ENCODE measurements around the gene PLXND1. TPM values are rescaled to one million over a fixed set of nuclear protein-coding genes. Genes with fewer than 3 reads are reported as not detected.
"Not testable (repeated sequence)": the region's sequence is repeated elsewhere in the genome, so short reads cannot be mapped to it uniquely, and the experiment has no call there.

PLXND1 gene, protein sequence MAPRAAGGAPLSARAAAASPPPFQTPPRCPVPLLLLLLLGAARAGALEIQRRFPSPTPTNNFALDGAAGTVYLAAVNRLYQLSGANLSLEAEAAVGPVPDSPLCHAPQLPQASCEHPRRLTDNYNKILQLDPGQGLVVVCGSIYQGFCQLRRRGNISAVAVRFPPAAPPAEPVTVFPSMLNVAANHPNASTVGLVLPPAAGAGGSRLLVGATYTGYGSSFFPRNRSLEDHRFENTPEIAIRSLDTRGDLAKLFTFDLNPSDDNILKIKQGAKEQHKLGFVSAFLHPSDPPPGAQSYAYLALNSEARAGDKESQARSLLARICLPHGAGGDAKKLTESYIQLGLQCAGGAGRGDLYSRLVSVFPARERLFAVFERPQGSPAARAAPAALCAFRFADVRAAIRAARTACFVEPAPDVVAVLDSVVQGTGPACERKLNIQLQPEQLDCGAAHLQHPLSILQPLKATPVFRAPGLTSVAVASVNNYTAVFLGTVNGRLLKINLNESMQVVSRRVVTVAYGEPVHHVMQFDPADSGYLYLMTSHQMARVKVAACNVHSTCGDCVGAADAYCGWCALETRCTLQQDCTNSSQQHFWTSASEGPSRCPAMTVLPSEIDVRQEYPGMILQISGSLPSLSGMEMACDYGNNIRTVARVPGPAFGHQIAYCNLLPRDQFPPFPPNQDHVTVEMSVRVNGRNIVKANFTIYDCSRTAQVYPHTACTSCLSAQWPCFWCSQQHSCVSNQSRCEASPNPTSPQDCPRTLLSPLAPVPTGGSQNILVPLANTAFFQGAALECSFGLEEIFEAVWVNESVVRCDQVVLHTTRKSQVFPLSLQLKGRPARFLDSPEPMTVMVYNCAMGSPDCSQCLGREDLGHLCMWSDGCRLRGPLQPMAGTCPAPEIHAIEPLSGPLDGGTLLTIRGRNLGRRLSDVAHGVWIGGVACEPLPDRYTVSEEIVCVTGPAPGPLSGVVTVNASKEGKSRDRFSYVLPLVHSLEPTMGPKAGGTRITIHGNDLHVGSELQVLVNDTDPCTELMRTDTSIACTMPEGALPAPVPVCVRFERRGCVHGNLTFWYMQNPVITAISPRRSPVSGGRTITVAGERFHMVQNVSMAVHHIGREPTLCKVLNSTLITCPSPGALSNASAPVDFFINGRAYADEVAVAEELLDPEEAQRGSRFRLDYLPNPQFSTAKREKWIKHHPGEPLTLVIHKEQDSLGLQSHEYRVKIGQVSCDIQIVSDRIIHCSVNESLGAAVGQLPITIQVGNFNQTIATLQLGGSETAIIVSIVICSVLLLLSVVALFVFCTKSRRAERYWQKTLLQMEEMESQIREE (N-terminal part only)
- 46.8 TPM for polyA plus RNA-seq (2013, experiment 1 of 2; ENCODE audit: insufficient read length)
- polyA plus RNA-seq (2013, experiment 2 of 2; ENCODE audit: insufficient read length), result 52.2 TPM

DNA sequence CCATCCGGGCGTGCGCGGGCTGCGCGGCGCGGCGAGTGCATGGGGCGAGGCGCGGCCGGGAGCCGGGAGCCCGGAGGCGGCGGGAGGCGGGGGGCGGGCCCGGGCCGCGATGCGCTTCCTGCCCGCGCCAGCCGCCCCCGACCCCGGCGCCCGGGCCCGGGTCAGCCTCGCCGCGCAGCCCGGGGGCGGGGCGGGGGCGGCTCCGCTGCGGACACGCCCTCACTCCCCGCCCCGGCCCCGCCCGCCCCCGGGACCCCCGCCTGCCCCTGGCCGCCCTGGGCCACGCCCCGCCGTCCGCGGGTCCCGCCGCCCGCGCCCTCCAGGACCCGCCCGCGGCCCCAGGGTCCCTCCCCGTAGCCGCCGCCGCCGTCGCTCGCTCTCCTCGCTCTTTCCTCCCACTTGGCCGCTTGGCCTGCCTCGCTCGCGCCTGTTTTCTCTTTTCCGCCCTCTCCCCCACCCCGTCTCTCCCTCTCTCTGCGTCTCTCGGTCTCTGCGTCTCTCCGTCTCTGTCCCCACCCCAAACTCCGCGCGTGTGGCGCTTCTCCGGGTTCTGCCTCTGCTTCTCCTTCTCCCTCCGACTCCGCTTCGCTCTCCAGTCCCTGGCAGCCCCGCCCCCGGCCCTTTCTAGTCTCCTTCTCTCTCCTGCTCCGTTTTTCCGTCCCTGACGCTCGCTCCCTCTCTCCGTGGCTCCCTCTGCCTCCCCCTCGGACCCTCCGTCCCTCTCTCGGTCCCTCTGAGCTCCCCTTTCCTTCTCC, at the start of gene PLXND1:
Gene PLXND1, minus strand, starts transcription at position 41 of the 755 bp plus-strand sequence. Its CDS starts 37 bp downstream, at position 4.
- peak; percentile 56 for DNase-seq

DNA sequence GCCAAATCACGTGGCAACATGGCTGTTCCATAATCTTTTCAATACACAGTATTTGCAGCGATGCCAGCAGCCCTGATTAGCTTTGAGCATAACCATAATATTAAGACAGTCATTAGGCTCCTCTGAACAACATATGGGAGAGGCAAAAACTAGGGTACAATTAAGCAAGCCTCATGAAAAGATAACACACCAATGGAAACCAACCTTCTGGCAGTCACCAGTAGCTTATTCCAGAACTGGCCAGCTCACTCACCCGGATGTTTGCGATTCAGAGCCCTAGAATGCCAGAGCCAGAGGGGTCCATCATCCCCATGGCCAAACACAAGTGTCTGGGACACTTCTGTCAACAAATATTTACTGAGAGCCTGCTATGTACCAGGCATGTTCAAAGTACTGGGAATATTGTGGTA, 48.8 kb upstream of the PLXND1 start:
- DNase-seq, result no peak

DNA sequence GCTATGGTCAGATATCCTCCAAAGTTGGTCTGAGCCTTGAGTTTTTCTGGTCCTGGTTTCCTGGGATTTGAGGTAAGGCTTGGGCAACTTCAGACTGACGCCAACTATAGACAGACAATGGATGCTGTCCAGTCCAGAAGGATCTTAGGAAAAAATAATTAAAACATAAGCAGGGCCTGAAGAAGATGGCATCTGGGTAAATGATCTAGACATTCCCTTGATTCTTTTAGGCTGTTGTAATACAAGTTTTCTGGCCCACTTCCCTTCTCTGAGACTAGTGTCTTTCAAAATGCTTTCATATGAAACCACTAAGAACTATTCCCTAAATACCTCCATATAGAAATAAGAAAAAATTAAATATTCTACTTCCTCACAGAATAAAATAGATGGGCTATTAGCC, 47.7 kb upstream of the PLXND1 start:
- peak; percentile 87 for DNase-seq

DNA sequence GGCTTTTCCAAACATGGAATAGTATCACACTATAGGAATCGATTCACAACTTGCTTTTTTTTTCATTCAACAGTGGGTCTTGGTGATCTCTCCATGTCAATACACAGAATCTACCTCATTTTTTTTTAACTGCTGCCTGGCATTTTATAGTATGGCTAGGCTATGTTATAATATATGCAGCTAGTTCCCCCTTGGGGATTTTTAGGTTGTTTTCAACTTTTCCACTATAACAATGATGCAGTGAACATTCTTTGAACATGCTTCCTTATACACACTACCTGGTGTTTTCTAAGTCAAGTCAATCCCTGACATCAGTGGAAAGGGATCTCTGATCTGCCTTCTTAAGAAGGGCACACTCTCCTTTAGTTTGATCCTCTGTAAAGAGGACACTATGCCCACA, 46.5 kb upstream of the PLXND1 start:
- no peak for DNase-seq

DNA sequence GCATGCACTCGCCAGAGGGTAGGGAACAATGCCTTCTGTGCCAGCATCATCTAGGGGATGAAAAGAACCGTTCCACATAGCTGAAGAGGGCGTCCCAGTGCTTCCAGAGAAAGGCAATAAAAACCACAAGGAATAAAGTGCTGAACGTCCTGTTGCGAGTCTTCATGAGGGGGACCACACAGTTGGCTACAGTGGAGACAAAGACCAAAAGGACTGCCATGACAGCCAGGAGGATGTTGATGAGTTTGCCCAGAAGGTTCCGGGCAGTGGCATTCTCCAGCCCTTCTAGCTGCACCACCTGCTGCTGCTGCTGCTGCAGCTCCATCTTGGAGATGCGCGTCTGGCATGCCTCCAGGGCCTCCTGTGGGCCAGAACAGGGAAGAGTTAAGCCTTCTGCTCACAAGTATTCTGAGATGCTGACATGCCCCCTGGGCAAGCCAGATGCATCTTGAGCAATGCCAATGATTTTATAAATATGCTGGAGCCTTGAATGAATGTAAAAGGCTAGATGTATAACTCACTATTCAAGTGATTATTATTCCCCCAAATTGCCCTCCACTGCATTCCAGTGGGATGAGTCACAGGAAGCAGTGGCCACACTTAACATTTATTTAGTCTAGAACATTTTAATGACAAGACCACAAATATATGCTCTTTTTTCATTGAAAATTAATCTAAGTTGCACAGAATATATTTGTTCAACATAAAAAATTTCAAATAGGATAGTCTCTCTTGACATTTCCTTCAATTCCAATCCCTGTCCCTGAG, 45.1 kb upstream of the PLXND1 start:
- peak; percentile 95 for DNase-seq

DNA sequence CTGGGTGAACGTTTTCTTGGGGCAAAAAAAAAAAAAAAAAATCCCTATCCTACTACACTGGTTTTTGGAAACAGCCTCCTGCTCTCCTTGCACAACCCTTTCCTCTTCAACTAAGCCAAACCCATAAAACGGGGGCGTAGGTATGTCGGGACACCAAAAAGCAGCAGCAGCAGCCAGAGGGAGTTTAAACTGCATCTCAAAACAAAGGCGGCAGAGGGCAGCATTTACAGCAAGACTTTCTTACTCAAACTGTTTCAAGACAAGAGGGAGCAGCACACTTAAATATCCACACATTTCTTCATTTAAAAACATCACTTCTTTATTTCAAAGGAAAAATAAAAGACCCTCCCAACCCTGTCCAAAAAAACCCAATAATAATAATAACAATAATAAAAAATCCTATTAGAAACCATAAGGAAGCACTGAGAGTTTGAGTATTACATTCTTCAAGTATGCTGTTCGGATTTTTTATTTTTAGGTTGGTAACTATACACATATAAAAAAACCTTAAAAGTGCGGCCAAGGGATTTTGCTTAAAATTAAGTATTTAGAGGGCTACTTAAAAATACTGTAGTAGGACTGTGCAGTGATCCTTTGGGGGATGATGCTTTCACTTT, 43.9 kb upstream of the PLXND1 start:
- DNase-seq, result peak; percentile 75

DNA sequence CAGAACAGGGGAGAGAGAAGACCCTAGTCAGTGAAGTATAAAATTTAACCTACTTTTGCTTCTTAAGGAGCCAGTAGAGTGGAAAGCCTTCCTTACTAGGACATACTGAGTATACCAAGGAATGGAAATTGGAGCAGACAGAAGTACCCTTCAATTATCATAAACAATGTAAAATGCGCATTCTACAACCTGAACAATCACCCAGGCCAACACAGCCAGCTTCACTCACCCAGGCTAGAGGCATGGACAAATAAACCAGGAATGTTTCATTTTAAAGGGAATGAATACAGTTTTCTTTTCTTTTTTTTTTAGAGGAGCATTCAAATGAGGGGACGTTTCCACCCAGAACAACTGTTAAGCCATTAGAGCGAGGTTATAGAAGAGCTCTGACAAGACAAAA, 41.9 kb upstream of the PLXND1 start:
- DNase-seq, result no peak

DNA sequence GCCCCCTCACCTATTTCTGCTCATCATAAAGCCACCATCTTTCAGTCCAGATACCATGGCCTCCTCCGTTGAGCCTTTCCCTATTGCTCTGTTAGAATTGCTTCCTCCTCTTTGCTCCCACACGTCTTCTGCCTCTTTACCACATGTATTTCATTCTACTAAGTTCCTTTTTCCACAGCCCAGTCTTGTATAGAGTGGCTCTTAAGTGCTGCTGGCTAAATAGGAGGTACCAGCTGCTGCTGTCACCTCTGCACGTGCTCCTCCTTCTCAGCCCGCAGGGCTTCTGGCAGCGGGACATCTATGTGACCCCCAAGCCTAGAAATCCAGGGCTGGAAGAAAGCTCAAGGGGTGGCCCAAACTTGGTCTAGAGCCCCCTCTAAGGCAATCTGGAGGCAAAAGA, 38.8 kb upstream of the PLXND1 start:
- no peak for DNase-seq

DNA sequence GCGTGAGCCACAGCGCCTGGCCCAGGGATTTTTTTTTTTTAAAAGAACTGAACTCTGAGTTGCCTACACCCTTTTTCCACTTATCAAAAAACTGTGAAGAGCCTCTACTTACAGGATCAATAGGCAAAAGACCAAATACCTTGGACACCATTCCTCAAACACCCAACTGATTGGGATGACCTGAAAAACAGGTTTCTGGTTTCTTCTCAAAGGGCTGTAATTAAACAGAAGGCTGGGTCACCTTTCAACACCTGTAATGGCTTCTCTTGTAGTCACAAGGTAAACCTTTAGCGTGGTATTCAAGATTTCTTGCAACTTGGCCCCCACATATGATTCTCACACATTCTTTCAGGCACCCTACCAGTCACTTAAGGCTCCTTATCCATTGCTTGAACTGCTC, 38.4 kb upstream of the PLXND1 start:
- DNase-seq, result no peak

DNA sequence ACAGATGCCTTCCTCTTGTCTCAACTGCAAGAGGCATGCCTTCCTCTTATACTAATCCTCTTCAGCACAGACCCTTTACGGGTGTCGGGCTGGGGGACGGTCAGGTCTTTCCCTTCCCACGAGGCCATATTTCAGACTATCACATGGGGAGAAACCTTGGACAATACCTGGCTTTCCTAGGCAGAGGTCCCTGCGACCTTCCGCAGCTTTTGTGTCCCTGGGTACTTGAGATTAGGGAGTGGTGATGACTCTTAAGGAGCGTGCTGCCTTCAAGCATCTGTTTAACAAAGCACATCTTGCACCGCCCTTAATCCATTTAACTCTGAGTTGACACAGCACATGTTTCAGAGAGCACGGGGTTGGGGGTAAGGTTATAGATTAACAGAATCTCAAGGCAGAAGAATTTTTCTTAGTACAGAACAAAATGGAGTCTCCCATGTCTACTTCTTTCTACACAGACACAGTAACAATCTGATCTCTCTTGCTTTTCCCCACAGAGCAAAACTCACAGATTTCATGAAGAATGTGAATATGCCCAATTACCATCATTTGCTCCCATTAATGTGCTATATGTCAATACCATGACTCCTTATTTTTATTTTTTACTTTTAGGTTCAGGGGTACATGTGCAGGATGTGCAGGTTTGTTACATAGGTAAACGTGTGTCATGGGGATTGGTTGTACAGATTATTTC, 35.2 kb upstream of the PLXND1 start:
- not testable (repeated sequence) for DNase-seq

DNA sequence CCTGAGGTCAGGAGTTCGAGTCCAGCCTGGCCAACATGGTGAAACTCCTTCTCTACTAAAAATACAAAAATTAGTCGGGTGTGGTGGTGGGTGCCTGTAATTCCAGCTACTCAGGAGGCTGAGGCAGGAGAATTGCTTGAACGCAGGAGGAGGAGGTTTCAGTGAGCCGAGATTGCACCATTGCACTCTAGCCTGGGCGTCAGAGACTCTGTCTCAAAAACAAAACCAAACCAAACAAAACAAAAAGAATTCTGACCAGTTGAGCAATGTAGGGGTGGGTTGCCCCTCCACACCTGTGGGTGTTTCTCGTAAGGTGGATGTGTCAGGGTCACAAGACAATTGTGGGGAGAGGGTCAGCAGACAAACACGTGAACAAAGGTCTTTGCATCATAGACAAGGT, 34.5 kb upstream of the PLXND1 start:
- not testable (repeated sequence) for DNase-seq

DNA sequence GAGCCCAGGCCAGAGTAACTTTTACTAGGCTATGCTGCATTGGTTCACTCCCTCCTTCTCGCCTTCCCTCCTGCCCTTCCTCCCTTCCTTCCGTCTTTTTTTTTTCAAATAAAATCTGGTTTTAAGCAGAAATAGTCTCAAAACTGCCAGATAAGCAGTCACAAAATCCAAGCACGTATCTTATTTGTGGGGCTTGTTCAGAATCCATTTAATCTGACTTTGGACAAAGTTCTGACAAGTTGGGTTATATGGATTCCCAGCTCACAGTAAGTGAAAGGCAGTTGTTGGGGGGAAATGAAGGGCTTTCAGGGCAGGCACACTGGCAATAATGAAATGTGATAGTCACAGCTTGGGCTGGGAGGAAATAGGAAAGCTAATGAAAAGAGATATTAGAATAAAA, 32.0 kb upstream of the PLXND1 start:
- no peak for DNase-seq

DNA sequence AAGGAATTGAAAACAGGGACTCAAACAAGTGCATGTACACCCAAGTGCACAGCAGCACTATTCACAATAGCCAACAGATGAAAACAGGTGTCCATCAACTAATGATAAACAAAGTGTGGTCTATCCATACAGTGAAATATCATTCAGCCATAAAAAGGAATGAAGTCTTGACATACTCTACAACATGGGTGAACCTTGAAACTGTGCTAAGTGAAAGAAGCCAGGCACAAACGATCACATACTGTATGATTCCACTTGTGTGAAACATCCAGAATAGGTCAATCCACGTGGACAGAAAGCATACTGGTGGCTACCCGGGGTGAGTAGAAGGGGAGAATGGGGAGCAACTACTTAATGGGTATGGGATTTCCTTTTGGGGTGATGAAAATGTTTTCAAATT, 29.6 kb upstream of the PLXND1 start:
- no peak for DNase-seq

DNA sequence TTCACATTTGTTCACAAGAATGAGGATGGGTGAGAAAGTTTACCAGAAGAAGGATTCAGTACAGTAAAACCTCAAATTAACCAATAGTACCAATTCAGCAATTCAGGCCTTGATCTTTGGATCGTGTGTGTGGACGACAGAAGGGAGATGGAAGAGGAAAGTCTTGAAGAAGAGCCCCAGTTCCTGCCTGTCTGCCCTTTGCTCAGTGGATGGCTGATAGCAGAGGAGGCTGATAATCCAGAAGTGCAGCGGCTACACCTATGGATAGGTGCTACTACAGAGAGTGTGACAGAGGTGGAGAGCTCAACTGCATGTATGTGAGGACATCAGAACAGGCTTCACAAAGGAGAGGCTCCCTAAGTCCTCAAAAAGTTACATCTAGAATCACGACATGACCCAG, 29.2 kb upstream of the PLXND1 start:
- no peak for DNase-seq

DNA sequence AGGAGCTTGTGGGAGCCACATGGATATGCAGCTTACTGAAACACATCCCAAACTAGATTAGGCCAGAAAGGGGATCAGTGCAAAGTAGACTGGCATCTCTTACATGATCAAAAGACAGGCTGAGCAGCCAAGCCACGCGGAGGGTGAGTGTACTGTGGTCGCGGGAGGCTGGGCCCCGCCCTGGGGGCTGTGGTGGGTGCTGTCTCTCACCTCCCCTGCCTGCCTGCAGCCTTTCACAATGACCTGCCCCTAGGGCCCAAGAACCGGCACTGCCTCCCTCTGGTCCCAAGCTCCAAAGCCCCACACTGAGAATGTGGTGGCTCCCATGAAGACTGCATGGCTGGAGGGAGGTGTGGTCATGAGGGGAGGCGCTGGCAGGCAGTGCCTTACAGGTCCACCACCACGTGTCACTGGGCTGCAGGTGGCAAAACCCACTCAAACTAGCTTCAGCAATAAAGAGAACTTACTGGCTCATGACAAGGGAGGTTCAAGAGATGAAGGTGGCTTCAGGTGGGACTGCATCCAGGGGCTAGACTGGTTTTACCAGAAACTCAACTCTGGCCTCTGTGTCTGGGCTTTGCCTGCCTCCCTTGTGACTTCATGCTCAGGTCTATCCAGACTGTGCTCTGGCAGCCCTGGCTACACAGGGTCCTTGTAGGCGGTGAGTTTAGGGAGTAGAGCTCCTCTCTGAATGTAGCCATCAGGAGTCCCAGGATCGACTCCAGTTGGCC, 27.4 kb upstream of the PLXND1 start:
- no peak for DNase-seq

DNA sequence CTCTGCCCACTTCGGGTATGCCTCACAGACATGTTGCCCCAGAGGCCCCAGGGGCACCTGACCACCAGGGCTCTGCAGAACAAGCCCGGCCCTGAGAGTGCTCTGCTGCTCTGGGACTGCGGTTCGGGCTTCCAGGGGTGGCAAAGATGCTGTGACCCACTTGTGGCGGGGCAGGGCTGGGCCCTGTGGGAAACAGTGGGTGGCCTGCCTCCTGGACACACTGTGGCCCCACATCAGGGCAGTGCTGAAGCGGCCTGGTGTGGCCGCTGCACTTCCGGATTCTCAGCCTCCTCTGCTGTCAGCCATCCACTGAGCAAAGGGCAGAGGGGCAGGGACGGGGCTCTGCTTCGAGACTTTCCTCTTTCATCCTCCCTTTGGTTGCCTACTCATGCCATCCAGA, 26.5 kb upstream of the PLXND1 start:
- no peak for DNase-seq

DNA sequence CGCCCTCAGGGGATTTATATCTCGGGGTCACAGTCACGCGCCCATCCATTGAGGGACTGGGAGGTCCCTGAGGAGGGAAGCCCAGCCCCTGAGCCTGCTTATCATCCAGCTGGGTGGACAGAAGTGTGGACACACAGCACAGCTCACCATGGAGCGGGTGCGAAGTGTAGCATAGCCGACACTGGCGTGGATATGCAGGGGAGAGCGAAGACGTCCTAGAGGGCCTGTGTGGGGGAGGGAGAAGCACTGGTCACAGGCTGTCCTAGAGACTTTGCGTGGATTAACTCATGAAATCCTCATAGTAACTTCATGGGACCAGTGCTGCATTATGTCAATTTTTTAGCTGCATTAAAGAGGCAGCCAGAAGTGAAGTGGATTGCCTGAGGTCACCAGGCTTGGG, 26.1 kb upstream of the PLXND1 start:
- DNase-seq, result no peak

DNA sequence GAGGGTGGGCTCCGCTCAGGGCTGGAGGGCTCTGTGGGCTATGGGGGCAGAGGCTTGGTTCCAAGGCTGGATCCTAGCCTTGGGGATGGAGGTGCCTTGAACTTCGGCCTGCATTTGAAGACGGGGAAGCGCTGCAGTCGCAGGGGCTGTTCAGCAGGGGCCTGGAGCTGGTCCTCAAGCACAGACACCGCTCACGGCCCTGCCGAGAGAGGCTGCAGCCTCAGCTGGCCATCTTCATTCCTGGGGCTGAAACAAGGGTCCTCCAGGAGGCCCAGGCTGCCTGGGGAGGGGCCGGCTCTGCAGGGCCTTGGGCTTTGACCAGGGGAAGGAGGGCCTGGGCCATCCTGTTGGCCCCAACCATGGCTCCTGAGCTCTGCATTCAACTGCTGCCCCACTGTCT, 25.6 kb upstream of the PLXND1 start:
- no peak for DNase-seq

DNA sequence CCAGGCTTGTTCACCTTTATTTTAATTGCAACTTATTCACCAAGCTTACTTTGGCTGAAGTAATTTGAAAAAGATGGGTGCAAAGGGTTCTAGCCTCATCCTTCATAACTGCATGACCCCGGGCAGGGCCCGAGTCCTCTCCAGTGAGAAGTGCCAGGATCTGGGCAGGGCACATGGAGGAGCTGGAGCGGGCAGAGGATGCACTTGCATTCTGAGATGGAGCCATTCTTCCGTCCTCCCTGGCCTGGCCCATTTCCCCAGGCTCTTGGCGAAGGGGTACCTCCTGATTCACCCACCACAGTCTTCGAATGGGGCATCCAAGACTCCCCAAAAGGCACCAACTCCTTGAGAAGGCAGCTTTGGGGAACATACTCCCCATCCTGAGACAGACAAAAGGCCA, 22.5 kb upstream of the PLXND1 start:
- DNase-seq, result no peak
